ENCODE results near the gene CARS2.

GRCh38 chr13:110699148-110700145 lies 6.5 kb downstream of the CARS2 start:
- no peak for TF ChIP-seq CTCF (IDR thresholded peaks at IDR 0.05)
- TF ChIP-seq POLR2A (IDR thresholded peaks at IDR 0.05) = no peak

All from uterus (tissue), 2 donors.